HG03571 (cell line): ENCODE data around the gene AGAP1.

Experiments
- ATAC-seq: cut with Tn5 transposase; IDR thresholded peaks from one replicate; pipeline ENCODE4 v1.9.1; 2021; ENCODE audit not compliant: unreplicated experiment

Gene AGAP1

DNA sequence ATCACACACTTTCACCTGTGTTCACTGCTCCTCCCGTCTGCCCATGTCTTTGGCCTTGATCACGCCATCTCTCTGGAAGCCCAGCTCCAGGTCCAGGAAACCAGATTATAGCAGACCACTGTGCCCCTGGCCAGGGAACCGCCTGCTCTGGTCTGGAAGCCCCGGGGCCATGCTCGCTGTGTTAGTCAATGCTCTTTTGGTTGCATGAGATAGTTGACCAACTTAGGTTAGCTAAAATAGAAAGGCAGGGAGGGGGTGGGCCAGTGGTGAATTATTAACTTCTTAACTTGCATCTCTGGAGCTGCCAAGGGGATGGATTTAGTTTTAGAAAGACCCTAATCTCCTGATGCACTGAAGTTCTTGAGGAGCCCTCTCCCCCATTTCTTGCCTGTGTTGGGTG, 232.7 kb downstream of the AGAP1 start:
- no peak for ATAC-seq

DNA sequence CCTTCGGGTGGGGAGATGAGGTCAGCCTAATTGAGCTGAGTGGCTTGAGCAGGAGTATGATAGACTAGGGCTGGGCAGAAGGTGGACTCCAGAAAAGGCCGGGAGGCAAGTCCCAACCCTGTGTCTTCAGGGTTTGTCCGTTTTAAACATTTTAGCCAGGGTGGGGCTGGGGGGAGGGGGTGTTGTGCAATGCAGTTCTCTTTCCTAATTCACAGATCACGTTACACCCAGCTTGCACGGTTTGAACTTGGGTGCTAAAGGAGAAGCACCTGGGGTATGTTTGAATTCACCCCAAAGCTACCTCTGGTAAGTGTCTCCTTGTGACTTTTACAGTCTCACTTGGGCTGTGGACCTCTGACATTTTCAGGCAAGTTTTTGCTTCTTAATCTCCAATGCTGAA, 233.3 kb downstream of the AGAP1 start:
- no peak for ATAC-seq

DNA sequence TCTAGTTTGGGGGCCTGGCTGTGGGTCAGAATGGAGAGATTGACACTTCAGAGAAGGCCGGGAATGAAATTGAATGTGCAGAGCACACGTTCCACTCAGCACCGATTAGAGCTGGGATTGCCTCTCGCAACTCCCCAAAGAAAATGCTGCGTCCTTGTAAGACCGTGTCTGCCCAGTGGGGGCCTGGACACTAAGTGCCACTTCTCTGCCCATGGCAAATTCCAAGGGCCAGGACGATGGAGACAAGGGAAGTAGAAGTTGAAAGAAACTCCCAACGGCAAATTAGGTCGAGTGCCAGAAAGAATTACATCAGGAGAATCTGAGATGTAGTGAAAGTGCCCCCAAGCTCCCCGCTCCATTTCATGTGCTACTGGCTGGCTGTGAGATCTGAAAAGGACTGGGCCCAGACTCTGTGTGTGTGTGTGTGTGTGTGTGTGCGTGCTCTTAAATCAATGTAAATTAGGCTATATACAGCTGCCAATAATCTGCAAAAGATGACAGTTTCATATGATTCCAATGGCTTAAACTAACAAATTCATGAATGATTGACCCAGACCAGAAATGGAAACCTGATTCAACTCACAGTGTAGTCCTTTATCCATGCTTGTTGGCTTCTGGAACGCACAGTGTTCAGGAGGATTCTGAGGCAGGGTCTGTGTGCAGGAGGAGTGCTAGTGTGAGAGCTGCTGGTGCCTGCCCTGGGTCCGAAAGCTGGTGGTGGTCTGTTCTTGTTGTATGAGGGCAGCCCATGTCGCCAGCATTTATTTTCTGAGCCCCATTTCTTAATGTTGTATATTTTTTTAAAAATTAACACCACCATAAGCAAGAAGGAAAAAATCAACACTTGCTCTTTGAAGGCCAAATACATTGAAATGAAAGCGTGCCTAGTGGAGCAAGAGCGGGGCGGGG, 234.3 kb downstream of the AGAP1 start:
- ATAC-seq, result no peak

DNA sequence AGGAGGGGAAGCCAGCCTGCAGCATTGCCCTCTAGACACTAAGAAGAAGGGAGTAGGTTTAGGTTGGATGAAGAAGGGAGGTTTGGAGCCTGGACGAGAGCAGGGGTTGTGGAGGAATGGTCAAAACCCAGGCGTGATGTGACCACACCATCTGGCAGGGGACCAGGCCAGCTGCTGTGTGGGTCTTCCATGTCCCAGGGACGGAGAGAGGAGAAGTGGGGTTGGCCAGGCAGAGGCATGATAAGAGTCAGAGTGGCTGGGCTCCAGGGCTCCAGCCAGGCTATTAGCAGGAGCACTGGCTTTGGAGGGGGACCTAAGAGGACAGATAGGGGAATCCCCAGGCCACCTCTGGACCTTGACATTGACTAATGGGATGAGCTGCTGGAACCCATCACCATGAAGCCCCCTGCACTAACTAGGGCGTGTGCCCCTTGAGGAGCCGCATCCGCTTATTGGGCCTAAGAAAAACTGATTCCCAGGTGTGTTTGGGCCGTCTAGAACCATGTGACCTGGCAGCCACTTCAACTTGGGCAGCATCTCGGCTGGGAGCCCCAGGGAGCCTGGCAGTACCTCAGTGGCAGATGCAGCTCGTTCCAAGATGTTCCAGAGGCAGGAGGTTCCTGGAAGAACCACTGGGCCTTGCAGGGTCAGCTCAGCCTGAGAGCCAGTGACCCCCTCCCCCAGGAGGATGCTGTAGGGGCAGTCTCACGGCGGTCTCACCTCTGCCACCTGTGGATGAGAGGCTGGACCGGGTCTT, 235.1 kb downstream of the AGAP1 start:
- no peak for ATAC-seq

DNA sequence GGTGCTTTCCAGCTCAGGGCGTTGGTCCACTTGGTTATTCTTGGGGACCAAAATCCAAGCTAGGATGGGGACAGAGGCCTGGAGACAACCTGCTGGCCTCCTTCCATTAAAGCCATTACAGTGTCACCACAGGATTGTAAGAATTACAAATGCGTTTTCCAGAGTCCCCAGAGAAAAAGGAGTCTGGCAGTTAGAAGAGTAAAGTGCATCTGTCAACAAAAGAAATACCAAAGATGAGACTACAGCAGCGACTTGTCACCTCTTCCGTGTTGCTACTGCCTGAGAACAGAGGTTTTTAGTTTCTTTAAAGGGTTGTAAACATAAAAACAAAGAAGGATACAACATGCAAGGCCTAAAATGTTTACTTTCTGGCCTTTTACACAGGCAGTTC, 235.7 kb downstream of the AGAP1 start:
- ATAC-seq, result no peak

DNA sequence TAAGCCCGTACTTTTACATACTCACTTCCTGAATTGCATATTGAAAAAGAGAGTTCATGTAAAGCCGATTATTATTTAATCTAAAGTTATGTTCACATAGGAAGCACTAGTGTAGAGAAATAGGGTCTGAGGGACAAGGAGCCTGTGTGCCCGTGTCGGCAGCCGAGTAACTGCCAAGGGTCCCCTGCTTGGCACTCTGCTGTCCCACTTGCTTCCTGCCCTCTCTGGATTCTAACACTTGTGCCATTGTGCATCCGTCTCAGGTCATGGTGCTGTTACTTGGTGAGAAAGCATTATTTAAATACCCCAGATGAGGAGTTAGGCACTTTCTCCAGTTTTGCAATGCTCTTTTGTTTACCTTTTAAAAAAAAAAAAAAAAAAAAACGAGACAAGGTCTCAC, 236.3 kb downstream of the AGAP1 start:
- no peak for ATAC-seq

DNA sequence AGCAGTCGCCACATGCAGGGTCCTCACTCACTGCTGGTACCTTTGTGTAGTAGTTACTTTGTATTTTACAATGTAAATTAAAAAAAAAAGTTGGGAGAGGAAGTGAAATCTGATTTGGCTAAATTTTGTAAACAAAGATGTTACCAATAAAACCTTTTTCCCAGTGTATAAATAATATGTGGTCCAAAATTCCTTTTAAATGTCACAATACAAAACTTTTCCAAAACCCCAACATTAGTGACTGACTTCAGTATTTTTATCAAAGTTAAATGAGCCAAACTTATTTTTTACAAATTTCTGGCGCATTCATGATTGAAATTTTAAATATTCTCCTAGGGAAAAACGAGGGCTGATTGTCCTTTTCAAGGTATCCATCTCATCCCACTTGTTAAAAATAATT, 239.9 kb downstream of the AGAP1 start:
- no peak for ATAC-seq

DNA sequence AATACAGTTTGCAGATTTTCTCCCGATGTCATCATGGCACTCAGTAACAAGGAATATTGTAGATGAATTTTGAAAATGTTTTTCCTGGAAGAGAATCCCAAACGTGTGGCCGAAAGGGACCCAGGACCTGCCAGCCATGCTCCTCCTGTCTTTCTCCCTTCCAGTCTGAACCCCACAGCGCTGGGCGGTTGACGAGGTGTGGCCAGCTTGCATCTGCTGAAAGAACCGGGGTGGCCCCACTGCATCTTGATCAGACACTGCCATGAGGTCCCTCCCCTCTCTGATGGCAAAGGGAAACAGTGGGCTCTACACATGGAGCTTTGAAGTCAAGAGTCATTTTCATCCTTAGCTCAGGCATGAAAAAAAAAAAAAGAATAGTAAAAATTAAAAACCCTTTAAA, 240.3 kb downstream of the AGAP1 start:
- ATAC-seq, result no peak

DNA sequence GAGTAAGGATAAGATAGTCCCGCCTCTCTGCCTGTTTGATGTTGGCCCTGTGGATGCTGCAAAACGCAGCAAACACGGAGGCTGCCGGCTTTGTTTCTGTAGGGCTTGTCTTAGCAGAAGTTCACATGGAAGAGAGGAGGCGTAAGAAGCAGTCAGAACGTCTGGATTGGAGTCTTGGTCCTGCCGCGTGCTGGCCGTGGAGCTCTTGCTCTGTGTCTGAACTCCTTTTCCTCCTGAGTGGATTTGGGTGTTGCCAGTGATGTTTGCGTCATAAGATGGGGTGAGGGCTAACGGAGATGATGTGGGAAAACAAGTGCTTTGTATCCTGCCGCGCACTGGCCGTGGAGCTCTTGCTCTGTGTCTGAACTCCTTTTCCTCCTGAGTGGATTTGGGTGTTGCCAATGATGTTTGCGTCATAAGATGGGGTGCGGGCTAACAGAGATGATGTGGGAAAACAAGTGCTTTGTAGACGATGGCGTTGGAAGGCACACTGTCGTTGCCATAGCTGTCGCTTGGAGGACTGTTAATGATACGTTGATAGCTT, 240.9 kb downstream of the AGAP1 start:
- ATAC-seq, result no peak

DNA sequence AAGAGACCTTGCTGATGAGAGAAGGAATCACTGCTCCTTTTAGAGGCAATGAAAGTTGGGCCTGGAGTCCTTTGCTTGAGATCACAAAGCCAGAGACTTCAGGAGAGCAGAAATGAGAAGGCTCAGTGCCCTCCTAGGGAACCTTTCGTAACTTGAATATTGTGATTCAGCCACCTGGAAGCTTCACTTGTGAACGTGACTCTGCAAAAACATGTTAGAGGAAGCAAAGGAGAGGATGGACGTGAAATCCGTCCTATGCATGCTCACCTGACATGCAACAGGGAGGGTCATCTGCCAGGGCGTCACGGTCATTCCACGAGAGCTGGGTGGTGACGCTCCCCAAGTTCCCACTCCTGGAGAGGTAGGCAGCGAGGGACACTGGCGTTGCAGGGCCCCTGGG, 243.6 kb downstream of the AGAP1 start:
- no peak for ATAC-seq

DNA sequence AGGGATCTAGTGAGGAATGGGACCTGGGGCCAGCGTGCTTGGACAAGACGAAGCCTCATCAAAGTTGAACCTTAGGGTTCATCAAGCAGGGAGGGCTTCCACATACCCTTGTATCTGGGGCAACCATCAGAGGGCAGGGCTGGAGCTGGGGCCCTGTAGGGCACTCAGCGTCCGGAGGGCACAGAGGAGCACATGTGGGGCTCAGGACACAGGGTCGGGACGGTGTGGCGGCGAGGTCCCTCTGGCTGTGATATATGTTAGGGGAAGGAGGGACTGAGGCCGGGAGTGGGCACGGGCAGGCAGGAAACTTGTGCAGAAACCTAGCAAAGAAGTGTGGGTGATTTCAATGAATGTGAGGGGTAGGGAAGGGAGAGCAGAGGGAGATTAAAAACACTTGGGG, 244.0 kb downstream of the AGAP1 start:
- ATAC-seq, result no peak

DNA sequence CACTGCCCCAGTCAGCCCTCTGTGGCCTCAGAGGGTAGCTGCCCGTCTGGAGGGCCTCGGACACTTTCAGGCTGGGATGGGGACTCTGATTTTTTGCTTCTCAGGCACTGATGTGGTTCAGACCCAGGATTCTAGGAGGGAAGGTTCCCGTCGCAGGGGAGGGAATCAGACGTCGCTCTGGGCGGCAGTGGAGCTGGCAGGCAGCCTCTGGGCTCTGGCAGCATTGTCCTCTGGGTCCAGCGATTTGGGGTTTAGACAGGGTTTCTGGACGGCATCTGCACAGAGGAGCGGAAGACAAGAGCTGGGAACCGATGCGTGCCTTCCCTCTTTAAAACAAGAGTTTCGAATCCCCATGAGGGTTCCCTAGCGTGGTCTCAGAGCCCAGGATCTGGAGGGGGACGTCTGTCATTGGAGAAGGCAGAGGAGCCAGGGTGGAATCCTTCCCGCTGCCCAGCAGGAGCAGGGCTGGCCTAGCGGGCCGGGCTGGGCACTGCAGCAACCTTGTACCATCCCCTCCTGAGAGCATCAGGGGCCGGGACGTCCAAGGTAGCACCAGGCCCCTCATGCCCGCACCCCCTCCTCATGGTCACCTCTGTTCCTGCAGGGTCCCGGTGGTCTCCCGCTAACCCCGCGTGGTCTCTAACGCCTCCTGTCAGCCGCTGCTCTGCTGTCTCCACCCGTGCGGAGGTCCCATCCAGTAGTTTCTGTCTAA, 246.0 kb downstream of the AGAP1 start:
- ATAC-seq, result no peak

DNA sequence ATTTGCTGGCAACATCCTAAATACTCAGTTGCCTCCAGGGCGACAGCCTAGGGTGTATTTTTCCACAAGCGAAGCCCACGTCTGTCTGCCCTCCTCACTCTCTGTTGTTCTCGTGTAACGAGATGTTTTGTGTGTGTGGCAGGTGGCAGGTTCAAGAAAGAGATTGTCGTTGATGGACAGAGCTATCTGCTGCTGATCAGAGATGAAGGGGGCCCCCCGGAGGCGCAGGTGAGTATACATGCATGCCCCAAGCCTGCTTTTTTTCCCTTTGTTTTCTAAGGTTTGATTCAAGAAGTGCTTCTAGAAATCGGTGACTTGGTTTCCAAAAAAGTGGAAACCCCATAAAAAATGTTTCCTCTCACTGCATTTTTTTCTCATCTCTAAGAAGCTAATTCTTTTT, 247.0 kb downstream of the AGAP1 start:
- ATAC-seq, result no peak

DNA sequence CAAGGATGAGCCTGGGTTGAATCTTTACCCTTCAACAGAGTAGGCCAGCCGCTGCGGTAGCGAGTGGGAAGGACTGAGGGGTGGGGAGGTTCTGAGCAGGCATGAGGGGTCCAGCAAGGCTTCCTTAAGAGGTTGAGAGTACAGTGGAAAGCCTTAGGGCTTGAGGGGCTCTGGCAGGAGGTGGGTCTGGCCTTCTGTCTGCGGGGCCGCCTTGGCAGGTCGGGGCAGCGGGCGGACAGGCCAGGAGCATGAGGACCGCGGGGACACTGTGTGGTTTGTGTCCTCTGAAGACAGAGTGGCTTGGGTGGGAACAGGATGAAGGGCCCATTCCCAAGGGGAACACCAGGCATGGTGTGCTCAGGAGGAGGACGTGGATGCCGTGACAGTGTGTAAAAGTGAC, 250.3 kb downstream of the AGAP1 start:
- ATAC-seq, result no peak

DNA sequence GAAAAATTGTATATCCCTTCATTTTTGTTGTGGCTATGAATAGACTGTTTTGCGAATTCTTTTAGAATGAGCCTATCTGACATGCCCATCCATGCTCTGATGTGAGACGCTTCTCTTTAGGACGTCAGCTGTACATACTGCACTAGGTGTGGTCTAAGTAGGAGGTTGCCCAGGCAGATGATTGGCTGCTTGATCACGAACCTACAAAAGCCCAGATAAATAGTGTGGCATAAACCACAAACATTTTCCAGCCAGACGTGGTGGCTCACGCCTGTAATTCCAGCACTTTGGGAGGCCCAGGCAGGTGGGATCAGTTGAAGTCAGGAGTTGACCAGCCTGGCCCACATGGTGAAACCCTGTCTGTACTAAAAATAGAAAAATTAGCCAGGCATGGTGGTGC, 251.8 kb downstream of the AGAP1 start:
- no peak for ATAC-seq

DNA sequence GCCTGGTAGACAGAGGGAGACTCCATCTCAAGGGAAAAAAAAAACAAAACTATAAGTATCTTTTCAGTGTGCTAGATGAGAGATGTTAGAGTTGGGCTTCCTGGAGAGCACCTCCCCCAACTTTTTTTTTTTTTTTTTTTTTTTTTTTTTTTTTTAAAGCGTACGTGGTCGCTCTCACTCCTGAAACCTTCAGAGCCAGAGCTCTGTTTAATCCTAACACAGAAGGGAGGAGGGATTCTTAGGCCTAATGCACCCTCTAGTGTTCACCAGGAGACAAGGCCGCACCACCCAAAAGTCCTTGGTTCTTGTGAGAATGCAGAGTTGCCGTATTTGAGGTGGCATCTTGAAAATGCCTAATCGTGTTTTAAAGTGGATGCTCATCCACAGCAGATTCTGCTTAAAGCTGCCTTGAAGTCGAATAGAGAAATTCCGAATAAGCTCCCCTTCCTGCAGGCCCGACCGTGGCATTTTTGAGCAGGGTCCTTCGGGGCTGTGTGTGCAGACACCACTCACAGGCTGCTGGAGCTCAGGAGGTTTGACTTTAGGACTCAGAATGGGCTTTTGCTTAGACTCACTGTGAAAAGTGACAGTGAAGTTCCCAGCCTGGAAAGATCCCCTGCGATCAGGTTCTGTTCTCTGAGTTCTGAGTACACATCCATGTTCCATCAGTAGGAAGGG, 252.6 kb downstream of the AGAP1 start:
- no peak for ATAC-seq

DNA sequence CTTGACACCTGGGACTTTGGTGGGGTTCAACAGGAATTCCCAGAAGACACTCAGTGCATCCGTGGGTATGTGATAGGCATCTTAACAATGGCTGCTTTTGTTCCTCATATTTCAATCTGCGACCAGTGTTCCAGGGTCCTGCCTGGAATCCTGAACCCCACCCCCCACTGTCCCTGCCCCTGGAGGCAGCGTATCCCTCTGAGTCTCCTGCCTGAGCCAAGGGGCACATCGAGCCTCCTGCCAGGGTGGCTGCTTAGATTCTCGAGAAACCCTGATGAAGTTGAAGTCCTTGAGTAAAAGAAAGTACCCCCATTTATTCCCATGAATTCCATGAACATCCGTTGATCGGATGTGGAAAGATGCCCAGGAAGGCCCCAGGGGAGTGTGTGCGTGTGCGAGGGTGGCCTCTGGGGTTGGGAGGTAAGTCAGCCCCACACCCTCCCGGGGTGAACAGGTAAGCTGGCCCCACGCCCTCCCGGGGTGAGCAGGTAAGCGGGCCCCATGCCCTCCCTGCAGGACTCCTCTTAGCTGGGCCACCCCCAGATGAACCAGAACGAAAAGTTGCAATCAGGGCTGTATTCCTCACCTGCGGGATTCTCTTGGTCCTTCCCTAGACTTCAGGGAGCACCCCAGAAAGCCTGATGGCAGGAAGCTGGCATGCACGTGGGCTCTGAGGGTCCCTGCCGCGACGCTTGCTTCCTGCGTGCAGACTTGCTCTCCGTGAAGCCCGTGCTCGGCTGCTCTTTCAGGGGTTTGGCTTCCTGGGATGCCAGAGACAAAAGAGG, 253.3 kb downstream of the AGAP1 start:
- no peak for ATAC-seq

DNA sequence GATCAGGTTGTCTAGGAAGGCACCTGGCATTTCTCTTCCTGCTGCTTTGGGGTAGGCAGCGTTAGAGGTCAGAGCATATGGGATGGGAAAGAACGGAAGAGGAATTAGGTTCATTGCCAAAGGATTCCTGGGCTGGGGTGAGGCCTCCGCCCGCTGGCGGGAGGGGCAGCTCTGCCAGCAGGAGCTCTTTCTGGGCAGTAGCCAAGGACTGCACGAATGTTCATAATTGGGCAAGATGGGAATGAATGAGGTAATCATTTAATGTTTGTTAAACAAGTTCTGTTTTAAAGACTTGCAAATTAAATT, 253.9 kb downstream of the AGAP1 start:
- no peak for ATAC-seq

DNA sequence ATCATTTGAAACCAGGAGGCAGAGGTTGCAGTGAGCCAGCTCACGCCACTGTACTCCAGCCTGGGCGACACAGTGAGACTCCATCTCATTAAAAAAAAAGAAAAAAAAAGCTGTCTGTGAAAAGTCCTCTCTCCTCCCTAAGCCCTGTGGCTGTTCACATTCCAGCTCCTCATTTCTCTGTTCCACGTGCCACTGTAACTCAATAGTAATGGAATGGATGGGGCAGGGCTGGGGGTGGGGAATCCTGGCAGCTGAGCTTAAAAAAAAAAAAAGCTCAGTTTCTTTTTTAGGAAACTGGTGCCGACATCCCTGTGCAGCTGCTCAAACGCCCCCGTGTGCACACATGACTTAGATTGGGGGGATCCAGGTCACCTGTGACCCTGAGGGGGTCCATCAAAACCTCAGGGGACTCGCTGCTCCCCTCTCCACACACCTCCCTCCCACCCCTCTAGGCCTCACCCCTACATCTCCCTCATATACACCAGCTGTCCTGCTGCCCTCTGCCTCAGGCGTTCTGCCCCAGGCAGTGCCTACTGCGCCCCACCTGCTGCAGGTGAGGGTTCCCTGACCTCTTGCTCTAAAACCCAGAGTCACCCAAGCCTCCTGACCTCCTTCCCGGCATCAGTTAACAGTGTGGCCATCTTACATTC, 255.4 kb downstream of the AGAP1 start:
- ATAC-seq, result no peak

DNA sequence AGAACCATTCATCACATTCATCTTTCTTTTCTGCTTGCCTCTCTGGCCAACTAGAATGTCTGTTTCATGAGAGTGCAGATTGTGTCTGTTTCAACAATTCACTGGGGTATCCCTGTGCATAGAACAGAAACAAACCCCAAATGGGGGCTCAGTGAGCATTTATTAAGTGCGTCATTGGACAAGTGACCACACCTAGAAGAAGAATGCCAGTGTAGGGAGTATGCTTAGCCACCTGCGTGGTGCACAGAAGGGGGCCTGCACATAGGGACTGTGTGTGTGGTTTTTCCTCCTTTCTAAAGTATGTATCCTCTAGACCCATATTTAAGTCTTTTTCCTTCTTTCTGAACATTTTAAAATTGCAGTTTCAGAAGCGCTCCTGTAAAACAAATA, 255.9 kb downstream of the AGAP1 start:
- ATAC-seq, result no peak
